ENCODE measurements around the gene PLS1. TPM values are rescaled to one million over a fixed set of nuclear protein-coding genes. Genes with fewer than 3 reads are reported as not detected.
A peak's percentile ranks its signal among the peaks of the same experiment; 100 is the strongest.

PLS1 gene
- total RNA-seq, 4 donors from 2014 or later, result 58.7 to 507 (median 340) TPM

DNA sequence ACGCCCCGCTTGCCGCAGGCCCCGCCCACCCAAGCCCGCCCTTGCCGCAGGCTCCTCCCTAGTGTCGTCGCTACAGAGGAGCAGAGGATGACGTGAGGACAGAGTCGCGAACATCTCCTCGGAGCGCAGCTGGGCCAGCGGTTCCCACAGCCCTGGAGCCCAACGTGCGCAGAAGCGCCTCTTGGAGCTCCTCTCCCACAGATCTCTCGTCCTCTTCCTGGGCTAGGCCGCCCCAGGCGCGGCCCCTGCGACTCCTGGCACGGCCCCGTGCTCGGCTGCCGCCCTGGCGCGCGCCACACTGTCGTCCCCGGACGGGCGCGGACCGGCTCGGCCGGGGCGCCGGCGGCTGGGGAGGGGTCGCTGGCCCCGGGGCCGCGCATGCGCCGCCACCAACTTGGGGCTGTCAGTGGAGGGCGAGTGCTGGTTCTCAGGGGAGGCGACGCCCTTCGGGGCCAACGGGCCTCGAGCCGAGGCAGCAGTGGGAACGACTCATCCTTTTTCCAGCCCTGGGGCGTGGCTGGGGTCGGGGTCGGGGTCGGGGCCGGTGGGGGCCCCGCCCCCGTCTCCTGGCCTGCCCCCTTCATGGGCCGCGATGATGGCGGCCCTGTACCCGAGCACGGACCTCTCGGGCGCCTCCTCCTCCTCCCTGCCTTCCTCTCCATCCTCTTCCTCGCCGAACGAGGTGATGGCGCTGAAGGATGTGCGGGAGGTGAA is 127.9 kb downstream of the PLS1 start, which contains the start of gene TRPC1:
TRPC1 (plus strand) TSS at position 67 of the 714 bp plus-strand sequence; CDS start at position 593, 526 bp downstream.
- Histone ChIP-seq H3K4me3 (peak within 1 kb of the TSS; percentile 33 to 87 (median 77)), H3K27ac (peak within 1 kb of the TSS; percentile 86 to 88 (median 87)), H3K4me1 (peaks cover 0 to 17% (median 9%) of the 10 kb centered on the region in 4 donors), H3K36me3 (no peaks in the 10 kb centered on the region), H3K9me3 (no peaks in the 10 kb centered on the region), H3K27me3 (peaks cover 28% of the 10 kb centered on the region)
- peak; percentile 50 for TF ChIP-seq POLR2A (IDR thresholded peaks at IDR 0.05)
- TF ChIP-seq EP300 (IDR thresholded peaks at IDR 0.05; ENCODE audit: low read depth), result no peak
- peak; percentile 85 to 92 (median 89) for TF ChIP-seq POLR2AphosphoS5 (IDR thresholded peaks at IDR 0.05)
- in situ Hi-C loops (cut with MboI; ENCODE audit: low pct_ligation_motif_present in 1 of 4, low pct_unique_long_range_greater_than_20kb in 1 of 4, low sequenced_read_pairs in 3 of 4), result no loop called here
- WGBS, 2 donors (ENCODE audit: low coverage in 1 of 2), result 1% methylated on average over 55 of the region's 73 CpGs; no CpG with 5 or more reads in 1 of the 2 donors
- intact Hi-C loops (cut with DNase I; ENCODE audit: low total_unique reads), result no loop called here
- DNase-seq, result peak; percentile 26

GRCh38 chr3:142724682-142725356 is 128.6 kb downstream of the PLS1 start:
- H3K27ac ChIP-seq, result peak overlapping the region; percentile 86 to 88 (median 87)
- in situ Hi-C loops (cut with MboI; ENCODE audit: low pct_ligation_motif_present in 1 of 4, low pct_unique_long_range_greater_than_20kb in 1 of 4, low sequenced_read_pairs in 3 of 4) (no loop called here), intact Hi-C loops (cut with DNase I; ENCODE audit: low total_unique reads) (no loop called here)
- peak overlapping the region; percentile 33 to 87 (median 77) for H3K4me3 ChIP-seq
- WGBS, 2 donors (ENCODE audit: low coverage in 1 of 2), result 8 to 24% methylated on average over 2 to 35 of the region's 35 CpGs
- peak; percentile 15 for DNase-seq
- H3K4me1 ChIP-seq, result peaks cover 0 to 17% (median 9%) of the 10 kb centered on the region in 4 donors
- no peak for TF ChIP-seq POLR2A (IDR thresholded peaks at IDR 0.05)
- TF ChIP-seq, protein P1, sequence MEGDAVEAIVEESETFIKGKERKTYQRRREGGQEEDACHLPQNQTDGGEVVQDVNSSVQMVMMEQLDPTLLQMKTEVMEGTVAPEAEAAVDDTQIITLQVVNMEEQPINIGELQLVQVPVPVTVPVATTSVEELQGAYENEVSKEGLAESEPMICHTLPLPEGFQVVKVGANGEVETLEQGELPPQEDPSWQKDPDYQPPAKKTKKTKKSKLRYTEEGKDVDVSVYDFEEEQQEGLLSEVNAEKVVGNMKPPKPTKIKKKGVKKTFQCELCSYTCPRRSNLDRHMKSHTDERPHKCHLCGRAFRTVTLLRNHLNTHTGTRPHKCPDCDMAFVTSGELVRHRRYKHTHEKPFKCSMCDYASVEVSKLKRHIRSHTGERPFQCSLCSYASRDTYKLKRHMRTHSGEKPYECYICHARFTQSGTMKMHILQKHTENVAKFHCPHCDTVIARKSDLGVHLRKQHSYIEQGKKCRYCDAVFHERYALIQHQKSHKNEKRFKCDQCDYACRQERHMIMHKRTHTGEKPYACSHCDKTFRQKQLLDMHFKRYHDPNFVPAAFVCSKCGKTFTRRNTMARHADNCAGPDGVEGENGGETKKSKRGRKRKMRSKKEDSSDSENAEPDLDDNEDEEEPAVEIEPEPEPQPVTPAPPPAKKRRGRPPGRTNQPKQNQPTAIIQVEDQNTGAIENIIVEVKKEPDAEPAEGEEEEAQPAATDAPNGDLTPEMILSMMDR (IDR thresholded peaks at IDR 0.05), result no peak
- TF ChIP-seq EP300 (IDR thresholded peaks at IDR 0.05; ENCODE audit: low read depth), result no peak
- TF ChIP-seq POLR2AphosphoS5 (IDR thresholded peaks at IDR 0.05), result no peak
- H3K36me3 ChIP-seq, result no peaks in the 10 kb centered on the region
- H3K27me3 ChIP-seq, result peaks cover 28% of the 10 kb centered on the region
- H3K9me3 ChIP-seq, result no peaks in the 10 kb centered on the region

DNA sequence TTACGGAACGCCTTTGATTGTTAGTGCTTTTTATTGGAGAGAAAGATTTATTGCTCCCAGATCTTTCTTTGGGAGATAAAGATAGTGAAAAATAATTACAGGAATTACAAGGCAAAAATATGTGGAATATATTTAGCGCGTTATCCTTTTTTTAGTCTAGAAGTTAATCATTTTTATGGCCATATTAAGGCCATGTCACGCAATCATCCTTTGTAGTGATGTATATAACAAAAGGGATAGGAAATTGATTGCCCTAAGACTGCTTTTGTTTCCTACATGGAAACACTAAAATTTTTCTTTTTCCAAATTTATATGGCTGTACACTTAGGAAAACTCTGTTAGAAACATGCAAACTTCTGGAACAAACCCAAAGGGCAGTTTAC is 129.2 kb downstream of the PLS1 start:
- no peaks in the 10 kb centered on the region for H3K36me3 ChIP-seq
- DNase-seq, result no peak
- peaks cover 0 to 17% (median 9%) of the 10 kb centered on the region in 4 donors for H3K4me1 ChIP-seq
- WGBS, 2 donors (ENCODE audit: low coverage in 1 of 2), result 46 to 61% methylated on average over 5 of the region's 5 CpGs
- intact Hi-C loops (cut with DNase I; ENCODE audit: low total_unique reads) (no loop called here), in situ Hi-C loops (cut with MboI; ENCODE audit: low pct_ligation_motif_present in 1 of 4, low pct_unique_long_range_greater_than_20kb in 1 of 4, low sequenced_read_pairs in 3 of 4) (no loop called here)
- peak overlapping the region in 2 of 4 donors; percentile 79 to 87 for H3K4me3 ChIP-seq
- no peaks in the 10 kb centered on the region for H3K9me3 ChIP-seq
- H3K27ac ChIP-seq, result peak overlapping the region in 2 of 4 donors; percentile 86 to 88
- peaks cover 28% of the 10 kb centered on the region for H3K27me3 ChIP-seq
- TF ChIP-seq EP300 (IDR thresholded peaks at IDR 0.05; ENCODE audit: low read depth) (no peak), POLR2A (IDR thresholded peaks at IDR 0.05) (no peak), POLR2AphosphoS5 (IDR thresholded peaks at IDR 0.05) (no peak)
- TF ChIP-seq, protein P1 (IDR thresholded peaks at IDR 0.05), result no peak

DNA sequence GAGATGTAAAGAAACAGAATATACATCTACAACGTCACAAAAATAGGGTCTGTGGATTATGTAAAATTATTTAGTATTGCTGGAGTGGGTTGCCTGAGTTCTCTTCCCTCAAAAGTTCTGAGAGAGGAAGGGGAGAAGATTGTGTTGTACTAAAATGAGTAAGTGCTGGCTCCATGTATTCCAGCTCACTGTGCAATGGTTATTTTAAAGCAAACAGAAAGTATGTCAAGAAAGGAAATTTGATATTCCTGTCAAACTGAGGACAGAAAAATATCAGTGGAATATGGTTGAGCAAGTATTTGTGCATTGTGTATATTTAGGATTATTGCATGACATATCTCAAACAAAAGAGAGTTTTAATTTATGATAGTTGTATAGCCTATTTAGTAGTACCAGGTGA is 129.8 kb downstream of the PLS1 start:
- Histone ChIP-seq H3K9me3 (no peaks in the 10 kb centered on the region), H3K4me1 (peaks cover 0 to 17% (median 9%) of the 10 kb centered on the region in 4 donors), H3K36me3 (no peaks in the 10 kb centered on the region), H3K27ac (no peak overlapping the region), H3K4me3 (no peak overlapping the region), H3K27me3 (peaks cover 28% of the 10 kb centered on the region)
- in situ Hi-C loops (cut with MboI; ENCODE audit: low pct_ligation_motif_present in 1 of 4, low pct_unique_long_range_greater_than_20kb in 1 of 4, low sequenced_read_pairs in 3 of 4) (no loop called here), intact Hi-C loops (cut with DNase I; ENCODE audit: low total_unique reads) (no loop called here)
- DNase-seq, result no peak
- TF ChIP-seq, protein P1 (IDR thresholded peaks at IDR 0.05), result no peak
- TF ChIP-seq POLR2A (IDR thresholded peaks at IDR 0.05) (no peak), EP300 (IDR thresholded peaks at IDR 0.05; ENCODE audit: low read depth) (no peak), POLR2AphosphoS5 (IDR thresholded peaks at IDR 0.05) (no peak)
- WGBS, 2 donors (ENCODE audit: low coverage in 1 of 2), result 49 to 58% methylated on average over 1 of the region's 1 CpG
